PC-3 (cell line): ENCODE data around the gene LBX2. TPM values are rescaled to one million over a fixed set of nuclear protein-coding genes. Genes with fewer than 3 reads are reported as not detected.
A peak's percentile ranks its signal among the peaks of the same experiment; 100 is the strongest.

Source experiments
- ATAC-seq: fragments of 200-7000 bp; cut with Tn5 transposase; 2 replicates; pipeline ENCODE4 v1.9.1; 2020; ENCODE audit warnings: mild to moderate bottlenecking, moderate library complexity
- BruUV-seq: library from RNA; stranded (reverse); fragments of 400-500 nt; replicated peaks from 2 replicates; lab custom pipeline; 2021; lab: Mats Ljungman, UMichigan
- CTCF ChIA-PET: fragments of 300-600 bp; sonication (Branson Sonifier 250); formaldehyde crosslinking; loops from one replicate; lab custom pipeline; 2022; ENCODE audit warnings: antibody characterized with exemption; lab: Charles Lee
- POLR2A ChIA-PET: fragments of 300-600 bp; sonication (Branson Sonifier 250); formaldehyde crosslinking; loops from one replicate; lab custom pipeline; 2022; ENCODE audit warnings: antibody characterized with exemption; ENCODE audit not compliant: unreplicated experiment; lab: Charles Lee
- DNase-seq: peaks from one replicate; pipeline ENCODE4 v3.0.0-alpha.2; 2015
- H2AFZ ChIP-seq: fragments of 300-600 bp; sonication (generic); 2 replicates; pipeline ENCODE4 v1.6.0; 2016; ENCODE audit warnings: antibody characterized with exemption, low read length
- H3F3A ChIP-seq: fragments of 300-600 bp; sonication (generic); one replicate; pipeline ENCODE4 v1.6.0; 2017; ENCODE audit warnings: antibody characterized with exemption, low read length, control low read depth, mild to moderate bottlenecking; ENCODE audit not compliant: unreplicated experiment
- H3K27ac ChIP-seq: fragments of 300-600 bp; sonication (generic); 2 replicates; pipeline ENCODE4 v1.5.1; 2016; ENCODE audit warnings: mild to moderate bottlenecking, low read length
- H3K27me3 ChIP-seq: fragments of 300-600 bp; sonication (generic); 2 replicates; pipeline ENCODE4 v1.6.1; 2016; ENCODE audit warnings: low read length, mixed read lengths
- H3K36me3 ChIP-seq: fragments of 300-600 bp; sonication (generic); 2 replicates; pipeline ENCODE4 v1.6.1; 2016; ENCODE audit warnings: low read depth, mixed run types, low read length, mixed read lengths
- H3K4me1 ChIP-seq: fragments of 300-600 bp; sonication (generic); 2 replicates; pipeline ENCODE4 v1.5.1; 2016; ENCODE audit warnings: low read length; ENCODE audit not compliant: insufficient read depth
- H3K4me2 ChIP-seq: fragments of 300-600 bp; sonication (generic); 2 replicates; pipeline ENCODE4 v1.6.0; 2016; ENCODE audit warnings: low read length
- H3K4me3 ChIP-seq: fragments of 300-600 bp; sonication (generic); 2 replicates; pipeline ENCODE4 v1.5.1; 2016; ENCODE audit warnings: mild to moderate bottlenecking, low read length, mixed read lengths
- H3K79me2 ChIP-seq: fragments of 300-600 bp; sonication (generic); 2 replicates; pipeline ENCODE4 v1.6.1; 2017; ENCODE audit warnings: low read length, mixed read lengths
- H3K9ac ChIP-seq: fragments of 300-600 bp; sonication (generic); 2 replicates; pipeline ENCODE4 v1.6.0; 2016; ENCODE audit warnings: mild to moderate bottlenecking, low read length
- H3K9me2 ChIP-seq: fragments of 300-600 bp; sonication (generic); replicated peaks from 2 replicates; pipeline ENCODE4 v1.6.1; 2016; ENCODE audit warnings: mixed run types, low read length, mixed read lengths
- H3K9me3 ChIP-seq: fragments of 300-600 bp; sonication (generic); 2 replicates; pipeline ENCODE4 v1.6.1; 2016; ENCODE audit warnings: low read length, mixed read lengths
- H4K20me1 ChIP-seq: fragments of 300-600 bp; sonication (generic); 2 replicates; pipeline ENCODE4 v1.6.1; 2016; ENCODE audit warnings: low read length, mixed read lengths
- EZH2 ChIP-seq: fragments of 300-600 bp; sonication (generic); IDR thresholded peaks from one replicate; pipeline ENCODE4 v1.6.1; 2017; ENCODE audit warnings: antibody characterized with exemption, mild to moderate bottlenecking, low read length; ENCODE audit not compliant: unreplicated experiment
- EZH2phosphoT487 ChIP-seq: fragments of 300-600 bp; sonication (generic); IDR thresholded peaks from 2 replicates; pipeline ENCODE4 v1.6.1; 2018; ENCODE audit warnings: mild to moderate bottlenecking, antibody characterized with exemption, low read length, borderline replicate concordance
- intact Hi-C: fragments of 100-400 bp; cut with micrococcal nuclease; formaldehyde crosslinking; loops from 2 replicates; pipeline ENCODE4 v1.9.0; 2023
- total RNA-seq: library from RNA; depleted of rRNA; stranded (reverse); fragments of >200 nt; gene quantifications from 2 replicates; pipeline ENCODE4 v1.2.3, GENCODE V29; 2014
- TF ChIP-seq, protein P1 (sequence below): fragments of 300-600 bp; sonication (generic); conservative IDR thresholded peaks from 2 replicates; pipeline ENCODE4 v1.5.1; 2017; ENCODE audit warnings: antibody characterized with exemption, low read depth, mild to moderate bottlenecking, low read length

Gene LBX2
- total RNA-seq, 1 experiment from 2014 or later = not detected

- intact Hi-C loops = no loop called here
- Histone ChIP-seq H3K36me3 (peaks cover 11% of the 10 kb centered on the region), H3K9ac (peak overlapping the region; percentile 84), H3K4me1 (peaks cover 14% of the 10 kb centered on the region), H4K20me1 (no peaks in the 10 kb centered on the region), H2AFZ (peak overlapping the region; percentile 89), H3K79me2 (peaks cover 9% of the 10 kb centered on the region), H3F3A (peaks cover 10% of the 10 kb centered on the region), H3K27me3 (no peaks in the 10 kb centered on the region), H3K4me3 (peak overlapping the region; percentile 79), H3K9me3 (no peaks in the 10 kb centered on the region), H3K4me2 (peak overlapping the region; percentile 82), H3K9me2 (no peaks in the 10 kb centered on the region), H3K27ac (peak overlapping the region; percentile 80)
- CTCF ChIA-PET = no interaction called here
- peak; percentile 9 for ATAC-seq
- no peak for TF ChIP-seq EZH2phosphoT487
- TF ChIP-seq EZH2 = no peak
- TF ChIP-seq, protein P1, sequence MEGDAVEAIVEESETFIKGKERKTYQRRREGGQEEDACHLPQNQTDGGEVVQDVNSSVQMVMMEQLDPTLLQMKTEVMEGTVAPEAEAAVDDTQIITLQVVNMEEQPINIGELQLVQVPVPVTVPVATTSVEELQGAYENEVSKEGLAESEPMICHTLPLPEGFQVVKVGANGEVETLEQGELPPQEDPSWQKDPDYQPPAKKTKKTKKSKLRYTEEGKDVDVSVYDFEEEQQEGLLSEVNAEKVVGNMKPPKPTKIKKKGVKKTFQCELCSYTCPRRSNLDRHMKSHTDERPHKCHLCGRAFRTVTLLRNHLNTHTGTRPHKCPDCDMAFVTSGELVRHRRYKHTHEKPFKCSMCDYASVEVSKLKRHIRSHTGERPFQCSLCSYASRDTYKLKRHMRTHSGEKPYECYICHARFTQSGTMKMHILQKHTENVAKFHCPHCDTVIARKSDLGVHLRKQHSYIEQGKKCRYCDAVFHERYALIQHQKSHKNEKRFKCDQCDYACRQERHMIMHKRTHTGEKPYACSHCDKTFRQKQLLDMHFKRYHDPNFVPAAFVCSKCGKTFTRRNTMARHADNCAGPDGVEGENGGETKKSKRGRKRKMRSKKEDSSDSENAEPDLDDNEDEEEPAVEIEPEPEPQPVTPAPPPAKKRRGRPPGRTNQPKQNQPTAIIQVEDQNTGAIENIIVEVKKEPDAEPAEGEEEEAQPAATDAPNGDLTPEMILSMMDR = no peak
- BruUV-seq = TSS peak; percentile 92
- POLR2A ChIA-PET = no interaction called here
- DNase-seq = no peak
These were observed 26.5 kb downstream of the LBX2 start for GRCh38 chr2:74472945-74473258.

DNA sequence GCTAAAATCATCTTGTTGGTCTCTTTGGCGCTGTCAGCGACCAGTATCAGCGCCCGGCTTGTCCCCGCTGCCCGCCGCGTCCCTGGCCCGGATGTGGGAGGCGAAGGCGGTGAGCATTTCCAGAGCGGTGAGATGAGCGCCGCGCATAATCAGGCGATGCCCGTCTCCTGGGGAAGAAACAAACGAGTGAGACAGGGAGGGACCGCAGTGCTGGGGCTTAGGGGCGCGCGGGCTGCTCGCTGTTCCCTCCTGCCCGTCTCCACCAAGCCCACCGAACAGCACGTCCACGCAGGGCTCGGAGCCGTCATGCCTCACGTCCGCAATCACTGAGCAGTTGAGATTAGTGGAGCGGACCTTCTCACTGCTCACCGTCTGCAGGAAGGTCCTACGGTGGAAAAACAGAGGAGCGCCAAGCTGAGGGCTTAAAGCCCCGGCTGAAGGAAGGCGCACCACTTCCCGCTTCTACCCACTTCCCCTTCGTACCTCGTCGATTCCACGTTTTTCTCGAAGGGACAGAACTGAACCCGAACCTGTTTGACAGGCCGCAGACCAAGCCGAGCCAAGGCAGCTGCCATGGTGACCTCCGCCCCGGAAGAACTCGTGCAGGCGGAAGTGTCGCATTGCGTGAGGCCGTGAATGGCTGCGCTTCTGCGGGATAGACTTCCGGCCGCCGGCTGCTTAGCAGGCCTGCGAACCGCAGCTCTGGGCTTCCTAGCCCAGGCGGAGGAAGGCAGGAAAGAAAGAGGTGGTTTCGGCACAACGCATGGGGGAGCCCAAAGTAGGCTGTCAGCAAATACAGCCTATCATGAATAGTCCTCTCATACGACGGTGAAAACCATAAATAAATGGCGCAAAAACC is 27.1 kb downstream of the LBX2 start, which contains the start of gene MRPL53:
Gene MRPL53 (minus strand): TSS at position 595 of the 859 bp plus-strand sequence. CDS start 20 bp downstream, at position 575.
- intact Hi-C loops = no loop called here
- DNase-seq = peak; percentile 94
- BruUV-seq = TSS peak; percentile 89
- Histone ChIP-seq H3K27ac (peak within 1 kb of the TSS; percentile 80), H3K4me3 (peak within 1 kb of the TSS; percentile 79), H3K9me2 (no peaks in the 10 kb centered on the region), H4K20me1 (no peaks in the 10 kb centered on the region), H3K27me3 (no peaks in the 10 kb centered on the region), H3K4me2 (peak within 1 kb of the TSS; percentile 82), H3K9ac (peak within 1 kb of the TSS; percentile 84), H3K9me3 (no peaks in the 10 kb centered on the region), H3K36me3 (peaks cover 8% of the 10 kb centered on the region), H3F3A (peaks cover 10% of the 10 kb centered on the region), H2AFZ (peak within 1 kb of the TSS; percentile 89), H3K79me2 (peaks cover 9% of the 10 kb centered on the region), H3K4me1 (peaks cover 14% of the 10 kb centered on the region)
- POLR2A ChIA-PET = no interaction called here
- CTCF ChIA-PET = no interaction called here
- peak; percentile 88 for ATAC-seq
- TF ChIP-seq, protein P1 = no peak
- no peak for TF ChIP-seq EZH2
- TF ChIP-seq EZH2phosphoT487 = no peak
